ENCODE measurements around the gene DTL. TPM values are rescaled to one million over a fixed set of nuclear protein-coding genes. Genes with fewer than 3 reads are reported as not detected.
A peak's percentile ranks its signal among the peaks of the same experiment; 100 is the strongest.

DTL gene
- total RNA-seq, 1 experiment from 2014 or later, result 41.0 TPM

DNA sequence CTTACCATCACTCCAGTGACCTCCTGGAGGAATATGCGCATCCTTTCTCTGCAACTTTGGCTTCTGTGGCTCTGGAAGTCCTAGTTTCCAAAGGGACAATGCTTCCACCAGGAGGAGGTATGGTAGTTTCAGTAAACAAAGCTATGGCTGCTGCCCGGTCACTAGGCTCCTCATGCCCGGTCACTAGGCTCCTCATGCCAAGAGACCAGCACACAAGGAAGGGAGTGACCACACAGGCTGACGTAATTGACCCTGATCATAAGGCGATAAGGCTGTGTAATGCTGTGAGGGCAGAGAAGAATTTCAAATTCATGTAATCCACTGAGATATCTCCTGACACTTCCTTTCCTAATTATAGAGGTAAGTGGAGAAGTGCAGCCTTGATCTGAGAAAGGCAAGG lies 102.9 kb downstream of the DTL start:
- RAD21 ChIA-PET (ENCODE audit: low non-redundant PET in 1 of 2, low total read pairs in 2 of 2, uncharacterized antibody in 2 of 2, unreplicated experiment in 2 of 2), result no interaction called here
- Histone ChIP-seq H3K79me2 (ENCODE audit: insufficient read depth, low read length) (no peaks in the 10 kb centered on the region), H3K9me2 (ENCODE audit: insufficient read depth) (no peaks in the 10 kb centered on the region), H3K4me2 (ENCODE audit: low read length) (no peak overlapping the region), H3K9ac (ENCODE audit: low read length) (no peak overlapping the region), H3K36me3 (ENCODE audit: control insufficient read depth in 1 of 2, insufficient read depth in 2 of 2, low read length in 2 of 2) (no peaks in the 10 kb centered on the region), H3K27me3 (ENCODE audit: insufficient read depth, low read length) (no peaks in the 10 kb centered on the region), H3K4me1 (ENCODE audit: control insufficient read depth in 1 of 2, insufficient read depth in 2 of 2, low read length in 2 of 2) (peaks cover 0 to 4% of the 10 kb centered on the region in 2 experiments; a peak in 1 of 4 replicates), H3K9me3 (ENCODE audit: control insufficient read depth in 1 of 2, insufficient read depth in 1 of 2, low read depth in 1 of 2, low read length in 2 of 2) (no peaks in the 10 kb centered on the region), H3K27ac (ENCODE audit: low read depth, low read length) (no peak overlapping the region), H3K4me3 (replicated peaks in 1 of 2; ENCODE audit: low read depth in 1 of 2, low read length in 2 of 2) (no peak overlapping the region), H4K20me1 (ENCODE audit: insufficient read depth) (no peaks in the 10 kb centered on the region), H2AFZ (ENCODE audit: low read depth, low read length, poor library complexity, severe bottlenecking) (no peak overlapping the region)
- CTCF ChIA-PET, result no interaction called here
- no TSS peak for BruUV-seq (replicated peaks)
- intact Hi-C loops (cut with micrococcal nuclease), result loop anchor here (10.0 kb wide), 1 partner anchor 64 kb away; no protein-coding TSS in a partner anchor
- no peak for ATAC-seq
- TF ChIP-seq RAD21 (IDR thresholded peaks at IDR 0.05; ENCODE audit: low read depth) (peak; percentile 11; the same call in 1 of the 2 replicates), ELF1 (IDR thresholded peaks at IDR 0.05; ENCODE audit: borderline replicate concordance, low read depth) (no peak), CBX3 (IDR thresholded peaks at IDR 0.05; ENCODE audit: low read depth) (no peak), TCF7L2 (IDR thresholded peaks at IDR 0.05; ENCODE audit: borderline replicate concordance, extremely low read depth, insufficient read depth, insufficient read length) (no peak), YY1 (IDR thresholded peaks at IDR 0.05; ENCODE audit: extremely low read depth, insufficient replicate concordance, low read depth, low read length) (no peak), JUND (IDR thresholded peaks at IDR 0.05) (no peak)
- no peak for DNase-seq (ENCODE audit: low read depth, low spot score)
- POLR2A ChIA-PET, result no interaction called here

DNA sequence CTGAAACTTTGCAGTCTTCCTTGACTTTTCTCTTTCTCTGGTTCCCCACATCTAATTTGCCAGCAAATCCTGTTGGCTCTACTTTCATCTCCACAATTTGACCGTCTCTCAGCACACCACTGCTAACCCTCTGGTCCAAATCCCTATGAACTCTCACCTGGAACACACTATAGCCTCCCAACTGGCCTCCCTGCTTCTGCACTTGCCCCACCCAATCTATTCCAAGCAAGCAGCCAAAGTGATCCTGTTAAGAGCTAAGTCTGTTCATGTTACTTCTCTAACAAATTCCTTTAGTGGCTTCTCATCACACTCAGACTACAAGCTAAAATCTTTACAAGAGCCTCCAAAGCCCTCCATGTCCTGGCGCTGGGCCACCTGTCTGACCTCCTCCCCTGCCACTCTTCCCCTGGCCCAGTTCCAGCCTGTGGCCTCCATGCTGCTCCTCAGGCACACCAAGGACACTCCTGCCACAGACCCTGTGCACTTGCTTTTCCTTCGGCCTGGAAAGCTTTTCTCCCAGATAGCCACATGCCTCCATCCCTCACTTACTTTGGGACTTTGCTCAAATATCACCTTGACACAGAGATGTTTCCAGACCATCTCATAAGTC lies 104.1 kb downstream of the DTL start:
- no peak for ATAC-seq
- Histone ChIP-seq H3K27me3 (ENCODE audit: insufficient read depth, low read length) (no peaks in the 10 kb centered on the region), H3K4me1 (ENCODE audit: control insufficient read depth in 1 of 2, insufficient read depth in 2 of 2, low read length in 2 of 2) (peaks cover 0 to 4% of the 10 kb centered on the region in 2 experiments; a peak in 1 of 4 replicates), H3K36me3 (ENCODE audit: control insufficient read depth in 1 of 2, insufficient read depth in 2 of 2, low read length in 2 of 2) (no peaks in the 10 kb centered on the region), H3K27ac (ENCODE audit: low read depth, low read length) (no peak overlapping the region), H3K9me2 (ENCODE audit: insufficient read depth) (no peaks in the 10 kb centered on the region), H3K9me3 (ENCODE audit: control insufficient read depth in 1 of 2, insufficient read depth in 1 of 2, low read depth in 1 of 2, low read length in 2 of 2) (no peaks in the 10 kb centered on the region), H2AFZ (ENCODE audit: low read depth, low read length, poor library complexity, severe bottlenecking) (no peak overlapping the region), H3K4me3 (replicated peaks in 1 of 2; ENCODE audit: low read depth in 1 of 2, low read length in 2 of 2) (no peak overlapping the region), H3K4me2 (ENCODE audit: low read length) (no peak overlapping the region), H3K9ac (ENCODE audit: low read length) (no peak overlapping the region), H4K20me1 (ENCODE audit: insufficient read depth) (no peaks in the 10 kb centered on the region), H3K79me2 (ENCODE audit: insufficient read depth, low read length) (no peaks in the 10 kb centered on the region)
- no peak for DNase-seq (ENCODE audit: low read depth, low spot score)
- RAD21 ChIA-PET (ENCODE audit: low non-redundant PET in 1 of 2, low total read pairs in 2 of 2, uncharacterized antibody in 2 of 2, unreplicated experiment in 2 of 2), result no interaction called here
- CTCF ChIA-PET, result no interaction called here
- BruUV-seq (replicated peaks), result no TSS peak
- intact Hi-C loops (cut with micrococcal nuclease), result loop anchor here (10.0 kb wide), 1 partner anchor 65 kb away; no protein-coding TSS in a partner anchor
- POLR2A ChIA-PET, result no interaction called here
- TF ChIP-seq CBX3 (IDR thresholded peaks at IDR 0.05; ENCODE audit: low read depth) (no peak), EZH2 (IDR thresholded peaks at IDR 0.05) (no peak), EZH2phosphoT487 (IDR thresholded peaks at IDR 0.05; ENCODE audit: borderline replicate concordance) (no peak), SIN3A (IDR thresholded peaks at IDR 0.05; ENCODE audit: low read depth) (no peak), ZNF274 (IDR thresholded peaks at IDR 0.05; ENCODE audit: low read depth, low read length) (no peak), TCF7L2 (IDR thresholded peaks at IDR 0.05; ENCODE audit: borderline replicate concordance, extremely low read depth, insufficient read depth, insufficient read length) (no peak), EGR1 (IDR thresholded peaks at IDR 0.05; ENCODE audit: low read depth) (no peak), JUND (IDR thresholded peaks at IDR 0.05) (no peak), POLR2AphosphoS5 (IDR thresholded peaks at IDR 0.05; ENCODE audit: low read depth, low read length) (no peak)
- TF ChIP-seq, protein P1, sequence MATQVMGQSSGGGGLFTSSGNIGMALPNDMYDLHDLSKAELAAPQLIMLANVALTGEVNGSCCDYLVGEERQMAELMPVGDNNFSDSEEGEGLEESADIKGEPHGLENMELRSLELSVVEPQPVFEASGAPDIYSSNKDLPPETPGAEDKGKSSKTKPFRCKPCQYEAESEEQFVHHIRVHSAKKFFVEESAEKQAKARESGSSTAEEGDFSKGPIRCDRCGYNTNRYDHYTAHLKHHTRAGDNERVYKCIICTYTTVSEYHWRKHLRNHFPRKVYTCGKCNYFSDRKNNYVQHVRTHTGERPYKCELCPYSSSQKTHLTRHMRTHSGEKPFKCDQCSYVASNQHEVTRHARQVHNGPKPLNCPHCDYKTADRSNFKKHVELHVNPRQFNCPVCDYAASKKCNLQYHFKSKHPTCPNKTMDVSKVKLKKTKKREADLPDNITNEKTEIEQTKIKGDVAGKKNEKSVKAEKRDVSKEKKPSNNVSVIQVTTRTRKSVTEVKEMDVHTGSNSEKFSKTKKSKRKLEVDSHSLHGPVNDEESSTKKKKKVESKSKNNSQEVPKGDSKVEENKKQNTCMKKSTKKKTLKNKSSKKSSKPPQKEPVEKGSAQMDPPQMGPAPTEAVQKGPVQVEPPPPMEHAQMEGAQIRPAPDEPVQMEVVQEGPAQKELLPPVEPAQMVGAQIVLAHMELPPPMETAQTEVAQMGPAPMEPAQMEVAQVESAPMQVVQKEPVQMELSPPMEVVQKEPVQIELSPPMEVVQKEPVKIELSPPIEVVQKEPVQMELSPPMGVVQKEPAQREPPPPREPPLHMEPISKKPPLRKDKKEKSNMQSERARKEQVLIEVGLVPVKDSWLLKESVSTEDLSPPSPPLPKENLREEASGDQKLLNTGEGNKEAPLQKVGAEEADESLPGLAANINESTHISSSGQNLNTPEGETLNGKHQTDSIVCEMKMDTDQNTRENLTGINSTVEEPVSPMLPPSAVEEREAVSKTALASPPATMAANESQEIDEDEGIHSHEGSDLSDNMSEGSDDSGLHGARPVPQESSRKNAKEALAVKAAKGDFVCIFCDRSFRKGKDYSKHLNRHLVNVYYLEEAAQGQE (IDR thresholded peaks at IDR 0.05; ENCODE audit: low read depth), result no peak
- TF ChIP-seq, protein P2, sequence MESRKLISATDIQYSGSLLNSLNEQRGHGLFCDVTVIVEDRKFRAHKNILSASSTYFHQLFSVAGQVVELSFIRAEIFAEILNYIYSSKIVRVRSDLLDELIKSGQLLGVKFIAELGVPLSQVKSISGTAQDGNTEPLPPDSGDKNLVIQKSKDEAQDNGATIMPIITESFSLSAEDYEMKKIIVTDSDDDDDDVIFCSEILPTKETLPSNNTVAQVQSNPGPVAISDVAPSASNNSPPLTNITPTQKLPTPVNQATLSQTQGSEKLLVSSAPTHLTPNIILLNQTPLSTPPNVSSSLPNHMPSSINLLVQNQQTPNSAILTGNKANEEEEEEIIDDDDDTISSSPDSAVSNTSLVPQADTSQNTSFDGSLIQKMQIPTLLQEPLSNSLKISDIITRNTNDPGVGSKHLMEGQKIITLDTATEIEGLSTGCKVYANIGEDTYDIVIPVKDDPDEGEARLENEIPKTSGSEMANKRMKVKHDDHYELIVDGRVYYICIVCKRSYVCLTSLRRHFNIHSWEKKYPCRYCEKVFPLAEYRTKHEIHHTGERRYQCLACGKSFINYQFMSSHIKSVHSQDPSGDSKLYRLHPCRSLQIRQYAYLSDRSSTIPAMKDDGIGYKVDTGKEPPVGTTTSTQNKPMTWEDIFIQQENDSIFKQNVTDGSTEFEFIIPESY (IDR thresholded peaks at IDR 0.05; ENCODE audit: extremely low read depth, insufficient replicate concordance, low read length), result no peak

Data from HCT116 (cell line).